ENCODE measurements around the gene SMIM41.

SMIM41 gene

DNA sequence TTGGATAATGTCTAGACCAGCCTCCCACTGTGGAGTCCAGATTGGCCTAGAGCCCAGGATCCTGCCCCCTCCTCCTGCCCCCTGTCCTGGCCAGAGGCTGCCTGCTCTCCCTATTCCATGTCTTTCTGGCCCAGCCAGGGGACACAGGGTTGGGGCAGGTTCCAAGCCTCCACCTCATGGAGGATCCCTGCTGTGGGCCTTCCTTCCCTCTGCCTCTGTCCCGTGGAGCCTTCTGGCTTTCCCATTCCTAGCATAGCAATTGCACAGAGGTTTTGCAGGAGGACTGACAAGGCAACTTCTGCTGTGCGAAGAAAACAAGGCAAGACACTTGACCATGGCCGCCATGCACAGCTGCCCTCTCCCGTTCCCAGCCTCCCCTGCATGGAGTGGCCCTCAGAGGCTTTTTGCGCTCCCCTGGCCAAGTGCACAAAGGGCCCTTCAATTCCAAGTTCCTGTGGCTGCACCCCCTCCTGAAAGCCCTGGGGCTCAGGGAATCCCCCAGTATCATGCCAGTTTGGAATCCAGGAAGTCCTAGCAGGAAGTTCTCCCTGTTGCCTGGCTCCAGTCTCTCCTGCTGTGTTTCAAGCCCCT is 70.2 kb downstream of the SMIM41 start:
- DNase-seq: no peak

GRCh38 chr12:52151153-52151836 is 71.8 kb downstream of the SMIM41 start:
- DNase-seq: no peak

GRCh38 chr12:52151837-52152783 is 72.6 kb downstream of the SMIM41 start:
- peak; percentile 67 to 70 for DNase-seq

GRCh38 chr12:52152905-52153317 is 73.4 kb downstream of the SMIM41 start:
- DNase-seq: no peak

GRCh38 chr12:52155048-52155868 is 75.8 kb downstream of the SMIM41 start:
- DNase-seq: peak in 1 of 2 experiments; percentile 25

GRCh38 chr12:52156311-52156710 is 76.8 kb downstream of the SMIM41 start:
- no peak for DNase-seq

- peak; percentile 70 to 75 for DNase-seq
Observed at GRCh38 chr12:52156757-52157565, 77.5 kb downstream of the SMIM41 start.

DNA sequence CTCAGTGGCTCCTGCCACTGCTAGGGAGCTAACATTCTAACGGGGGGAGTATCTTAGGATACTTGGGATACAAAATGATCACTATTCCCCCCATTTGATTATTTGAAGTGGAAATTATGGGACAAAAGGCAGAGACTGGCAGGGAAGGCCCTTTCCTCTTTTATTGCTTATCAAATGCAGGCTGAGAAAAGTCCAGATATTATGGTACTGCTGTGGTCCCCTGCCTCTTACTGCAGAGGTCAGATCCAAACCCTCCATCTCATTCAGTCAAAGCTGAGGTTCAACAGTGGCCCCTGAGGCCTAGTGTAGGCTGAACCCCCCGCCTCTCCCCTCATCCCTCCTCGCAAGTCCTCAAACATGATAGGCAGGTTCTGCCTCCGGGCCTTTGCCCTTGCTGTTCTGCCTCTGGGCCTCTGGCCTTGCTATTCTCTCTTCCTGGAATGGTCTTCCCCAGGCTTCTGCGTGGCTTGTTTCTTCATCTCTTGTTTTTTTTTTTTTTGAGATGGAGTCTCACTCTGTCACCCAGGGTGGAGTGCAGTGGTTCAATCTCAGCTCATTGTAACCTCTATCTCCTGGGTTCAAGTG is 78.2 kb downstream of the SMIM41 start:
- no peak for DNase-seq
